Endothelial cell (in vitro differentiated cells): Measurements from ENCODE around the gene ECPAS. TPM values are rescaled to one million over a fixed set of nuclear protein-coding genes. Genes with fewer than 3 reads are reported as not detected.

ENCODE experiments used
- DNase-seq: peaks from one replicate; pipeline ENCODE4 v3.0.0; 2021; ENCODE audit warnings: low spot score
- H3K27ac Mint-ChIP-seq: one replicate; pipeline ENCODE4 v1.8.0; 2021; ENCODE audit warnings: mixed read lengths, inconsistent platforms; ENCODE audit not compliant: unreplicated experiment
- H3K27me3 Mint-ChIP-seq: one replicate; pipeline ENCODE4 v1.8.0; 2021; ENCODE audit warnings: mild to moderate bottlenecking, moderate library complexity, mixed read lengths, inconsistent platforms; ENCODE audit not compliant: unreplicated experiment
- H3K36me3 Mint-ChIP-seq: one replicate; pipeline ENCODE4 v1.8.0; 2021; ENCODE audit warnings: mild to moderate bottlenecking, low read depth, mixed read lengths, inconsistent platforms; ENCODE audit not compliant: unreplicated experiment
- H3K4me1 Mint-ChIP-seq: one replicate; pipeline ENCODE4 v1.8.0; 2021; ENCODE audit warnings: mild to moderate bottlenecking, mixed read lengths, inconsistent platforms; ENCODE audit not compliant: unreplicated experiment
- H3K4me3 Mint-ChIP-seq: one replicate; pipeline ENCODE4 v1.8.0; 2021; ENCODE audit warnings: mild to moderate bottlenecking, mixed read lengths, inconsistent platforms; ENCODE audit not compliant: unreplicated experiment
- H3K9me3 Mint-ChIP-seq: one replicate; pipeline ENCODE4 v1.8.0; 2021; ENCODE audit warnings: mixed read lengths, inconsistent platforms; ENCODE audit not compliant: unreplicated experiment
- CTCF ChIP-seq: fragments of 200-600 bp; sonication (generic); IDR thresholded peaks from one replicate; pipeline ENCODE4 v1.5.0; 2021; ENCODE audit warnings: antibody characterized with exemption; ENCODE audit not compliant: unreplicated experiment
- total RNA-seq: library from RNA; stranded (reverse); fragmentation: NEBNext Ultra II Directional; extraction: Animal tissue kit (Norgen Biotek cat#: 25700); gene quantifications from one replicate; pipeline ENCODE4 v1.2.1, GENCODE V29; 2021; ENCODE audit not compliant: unreplicated experiment

Gene ECPAS
- total RNA-seq, 1 donor from 2014 or later: 111 TPM

DNA sequence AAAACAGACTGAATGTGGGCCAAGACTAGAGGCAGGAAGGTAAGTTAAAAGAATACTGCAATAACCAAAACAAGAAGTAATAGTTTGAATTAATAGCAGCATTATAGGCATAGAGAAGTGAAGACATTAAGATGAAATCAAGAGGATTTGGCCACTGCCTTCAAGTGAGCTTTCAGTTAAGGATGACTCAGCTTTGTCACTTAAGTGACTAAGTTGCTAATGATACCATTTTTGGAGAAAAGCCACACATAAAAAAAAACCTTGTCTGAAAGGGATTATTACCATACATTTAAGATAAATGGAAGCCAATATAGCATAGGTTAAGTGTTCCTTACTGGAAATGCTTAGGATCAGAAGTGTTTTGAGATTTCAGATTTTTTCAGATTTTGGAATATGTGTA, 57.0 kb downstream of the ECPAS start:
- no peaks in the 10 kb centered on the region for H3K9me3 Mint-ChIP-seq
- no peaks in the 10 kb centered on the region for H3K27me3 Mint-ChIP-seq
- peaks cover 35% of the 10 kb centered on the region for H3K36me3 Mint-ChIP-seq
- no peaks in the 10 kb centered on the region for H3K4me1 Mint-ChIP-seq
- TF ChIP-seq CTCF: no peak
- H3K4me3 Mint-ChIP-seq: no peak overlapping the region
- no peak overlapping the region for H3K27ac Mint-ChIP-seq
- DNase-seq: no peak

DNA sequence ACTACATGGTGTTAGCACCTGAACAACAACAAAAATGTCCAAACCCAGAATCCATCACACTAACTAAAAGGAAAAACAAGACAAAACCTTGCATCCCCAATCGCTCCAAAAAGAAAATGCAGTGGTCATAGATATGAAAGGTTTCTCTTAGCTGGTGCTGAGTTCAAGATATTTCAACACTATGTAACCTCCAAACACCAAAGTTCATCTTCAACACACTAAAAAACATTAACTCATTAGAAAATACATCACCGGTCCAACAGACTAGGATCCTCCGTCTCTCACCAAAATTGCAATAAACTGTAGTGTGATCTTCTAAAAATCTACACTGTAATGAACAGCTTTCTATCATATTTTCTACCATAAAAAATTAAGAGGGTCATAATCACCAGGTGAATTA, 60.8 kb downstream of the ECPAS start:
- peaks cover 26% of the 10 kb centered on the region for H3K36me3 Mint-ChIP-seq
- H3K4me3 Mint-ChIP-seq: no peak overlapping the region
- DNase-seq: no peak
- no peak overlapping the region for H3K27ac Mint-ChIP-seq
- no peak for TF ChIP-seq CTCF
- H3K27me3 Mint-ChIP-seq: no peaks in the 10 kb centered on the region
- H3K4me1 Mint-ChIP-seq: no peaks in the 10 kb centered on the region
- H3K9me3 Mint-ChIP-seq: no peaks in the 10 kb centered on the region

DNA sequence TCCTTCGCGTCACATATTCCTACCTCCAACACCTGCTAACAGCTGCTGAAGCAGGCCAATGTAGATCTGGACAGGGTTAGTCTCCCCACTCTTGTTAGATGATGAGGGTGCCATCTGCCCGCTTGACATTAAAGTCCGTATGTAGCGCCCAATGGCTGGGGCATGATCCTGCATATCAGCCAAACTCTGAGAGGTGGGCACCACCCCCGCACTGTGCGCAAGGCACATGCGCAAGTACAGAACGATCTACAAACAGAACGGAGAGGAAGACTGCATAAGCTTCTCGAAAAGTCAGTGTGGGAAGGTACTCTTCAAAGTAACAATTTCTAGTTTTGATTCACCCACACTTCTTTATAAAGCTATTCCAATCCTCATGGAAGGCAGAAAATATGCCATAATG, 69.8 kb downstream of the ECPAS start:
- no peak overlapping the region for H3K27ac Mint-ChIP-seq
- no peaks in the 10 kb centered on the region for H3K27me3 Mint-ChIP-seq
- H3K4me3 Mint-ChIP-seq: no peak overlapping the region
- no peaks in the 10 kb centered on the region for H3K9me3 Mint-ChIP-seq
- TF ChIP-seq CTCF: no peak
- DNase-seq: no peak
- no peaks in the 10 kb centered on the region for H3K4me1 Mint-ChIP-seq
- peaks cover 34% of the 10 kb centered on the region for H3K36me3 Mint-ChIP-seq

DNA sequence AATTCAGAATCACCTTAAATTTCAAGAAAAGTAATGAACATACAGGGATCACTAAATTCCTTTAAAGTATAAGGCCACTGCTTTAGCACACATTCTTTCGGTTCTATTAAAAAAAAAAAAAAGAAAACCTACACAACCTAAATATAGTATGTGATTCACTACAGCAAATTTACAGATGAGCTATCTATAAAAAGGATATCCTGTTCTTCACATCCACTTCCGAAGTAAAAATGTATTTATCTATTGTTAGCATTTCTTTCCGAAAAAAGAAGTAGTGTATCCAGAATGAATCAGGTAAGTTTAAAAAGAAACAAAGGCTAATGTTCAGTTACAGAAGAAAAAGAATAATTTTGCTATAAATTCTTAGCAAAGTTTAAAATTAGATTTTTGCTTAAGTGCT, 70.2 kb downstream of the ECPAS start:
- Mint-ChIP-seq H3K9me3 (no peaks in the 10 kb centered on the region), H3K27me3 (no peaks in the 10 kb centered on the region), H3K27ac (no peak overlapping the region), H3K4me1 (no peaks in the 10 kb centered on the region), H3K4me3 (no peak overlapping the region), H3K36me3 (peaks cover 34% of the 10 kb centered on the region)
- DNase-seq: no peak
- no peak for TF ChIP-seq CTCF

GRCh38 chr9:111412280-111412679, 71.9 kb downstream of the ECPAS start:
- Mint-ChIP-seq H3K4me1 (no peaks in the 10 kb centered on the region), H3K27me3 (no peaks in the 10 kb centered on the region), H3K27ac (no peak overlapping the region), H3K36me3 (peaks cover 42% of the 10 kb centered on the region), H3K9me3 (no peaks in the 10 kb centered on the region), H3K4me3 (no peak overlapping the region)
- DNase-seq: no peak
- no peak for TF ChIP-seq CTCF
